Gastrocnemius medialis (tissue), 4 donors: Measurements from ENCODE around the gene OR10A5.

Experiments used
- POLR2A ChIP-seq, 2 donors: fragments of 450-650 bp; IDR thresholded peaks; one replicate each; pipeline ENCODE4 v1.6.1; 2017; ENCODE audit warnings: antibody characterized with exemption in 2 of 2, mild to moderate bottlenecking in 2 of 2, moderate library complexity in 2 of 2
- TF ChIP-seq, protein P1 (sequence below), 5 experiments: fragments of 450-650 bp in 3 of 5; fragments of 200-600 bp in 2 of 5; sonication (generic) in 2 of 5; IDR thresholded peaks in 4 of 5; conservative IDR thresholded peaks in 1 of 5; 1 replicate in 4 of 5; 2 replicates in 1 of 5; pipeline ENCODE4 v1.5.1; 2016 to 2019; ENCODE audit warnings: antibody characterized with exemption in 5 of 5, mild to moderate bottlenecking in 3 of 5, moderate library complexity in 3 of 5

DNA sequence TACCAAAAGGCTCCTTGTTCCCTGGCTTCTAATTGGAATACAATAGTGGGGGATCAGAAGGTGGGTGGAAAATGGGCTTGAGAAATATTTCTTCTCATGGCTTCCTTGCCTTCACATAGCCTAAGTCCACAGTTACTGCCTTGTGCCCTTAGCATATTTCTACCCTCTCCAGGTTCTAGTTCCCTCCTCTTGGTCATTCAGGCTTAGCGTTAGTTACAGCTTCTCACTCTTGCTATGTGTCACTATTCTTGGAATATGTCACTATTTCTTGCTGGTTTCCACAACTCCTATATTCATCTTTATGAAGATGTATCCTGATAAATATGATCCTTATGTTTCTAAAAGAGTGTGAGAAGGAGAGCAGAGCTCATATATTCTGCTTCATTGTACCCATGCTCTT is 44.4 kb downstream of the OR10A5 start:
- TF ChIP-seq, protein P1, sequence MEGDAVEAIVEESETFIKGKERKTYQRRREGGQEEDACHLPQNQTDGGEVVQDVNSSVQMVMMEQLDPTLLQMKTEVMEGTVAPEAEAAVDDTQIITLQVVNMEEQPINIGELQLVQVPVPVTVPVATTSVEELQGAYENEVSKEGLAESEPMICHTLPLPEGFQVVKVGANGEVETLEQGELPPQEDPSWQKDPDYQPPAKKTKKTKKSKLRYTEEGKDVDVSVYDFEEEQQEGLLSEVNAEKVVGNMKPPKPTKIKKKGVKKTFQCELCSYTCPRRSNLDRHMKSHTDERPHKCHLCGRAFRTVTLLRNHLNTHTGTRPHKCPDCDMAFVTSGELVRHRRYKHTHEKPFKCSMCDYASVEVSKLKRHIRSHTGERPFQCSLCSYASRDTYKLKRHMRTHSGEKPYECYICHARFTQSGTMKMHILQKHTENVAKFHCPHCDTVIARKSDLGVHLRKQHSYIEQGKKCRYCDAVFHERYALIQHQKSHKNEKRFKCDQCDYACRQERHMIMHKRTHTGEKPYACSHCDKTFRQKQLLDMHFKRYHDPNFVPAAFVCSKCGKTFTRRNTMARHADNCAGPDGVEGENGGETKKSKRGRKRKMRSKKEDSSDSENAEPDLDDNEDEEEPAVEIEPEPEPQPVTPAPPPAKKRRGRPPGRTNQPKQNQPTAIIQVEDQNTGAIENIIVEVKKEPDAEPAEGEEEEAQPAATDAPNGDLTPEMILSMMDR (IDR thresholded peaks at IDR 0.05 in 4 of 5, conservative IDR thresholded peaks at IDR 0.05 in 1 of 5), result no peak
- TF ChIP-seq POLR2A (IDR thresholded peaks at IDR 0.05), result no peak
